Breast epithelium (tissue), 4 donors: ENCODE measurements around the gene EZH1. TPM values are rescaled to one million over a fixed set of nuclear protein-coding genes. Genes with fewer than 3 reads are reported as not detected.

ENCODE experiments used
- DNase-seq, 2 donors: peaks; one replicate each; pipeline ENCODE4 v3.0.0-alpha.2; 2019; ENCODE audit warnings: low spot score in 2 of 2
- H3K27ac ChIP-seq, 2 donors: fragments of 200-600 bp; sonication (generic) in 1 of 2; one replicate each; pipeline ENCODE4 v1.5.1; 2016 to 2019; ENCODE audit warnings: mild to moderate bottlenecking in 1 of 2
- H3K27me3 ChIP-seq, 2 donors: fragments of 200-600 bp; sonication (generic) in 1 of 2; one replicate each; pipeline versions ENCODE4 v1.5.1 to v1.6.0; 2017 to 2019; ENCODE audit warnings: control low read depth in 1 of 2, mild to moderate bottlenecking in 1 of 2
- H3K36me3 ChIP-seq: fragments of 200-600 bp; one replicate; pipeline ENCODE4 v1.5.1; 2019
- H3K4me1 ChIP-seq, 2 donors: fragments of 200-600 bp; sonication (generic); one replicate each; pipeline ENCODE4 v1.5.1; 2016 to 2019; ENCODE audit warnings: control low read depth in 1 of 2
- H3K4me3 ChIP-seq, 3 donors: fragments of 200-600 bp; sonication (generic); 1 replicate in 2 of 3; 2 replicates in 1 of 3; pipeline ENCODE4 v1.5.1; 2016 to 2019; ENCODE audit warnings: mild to moderate bottlenecking in 3 of 3, moderate library complexity in 2 of 3
- H3K9me3 ChIP-seq, 2 donors: fragments of 200-600 bp; sonication (generic) in 1 of 2; one replicate each; pipeline ENCODE4 v1.5.1; 2016 to 2019; ENCODE audit warnings: control low read depth in 1 of 2
- POLR2A ChIP-seq: fragments of 450-650 bp; IDR thresholded peaks from one replicate; pipeline ENCODE4 v1.6.1; 2016; ENCODE audit warnings: antibody characterized with exemption, mild to moderate bottlenecking, moderate library complexity
- POLR2AphosphoS5 ChIP-seq, 3 donors: sonication (generic); formaldehyde crosslinking; IDR thresholded peaks; one replicate each; pipeline ENCODE4 v1.6.1; 2017; ENCODE audit warnings: antibody characterized with exemption in 3 of 3
- intact Hi-C: fragments of 100-400 bp; cut with DNase I; formaldehyde crosslinking; loops from one replicate; pipeline ENCODE4 v1.15.1; 2023; ENCODE audit warnings: low total_unique reads
- total RNA-seq, 3 donors: library from RNA; depleted of rRNA; stranded (reverse); fragments of >200 nt; gene quantifications; one replicate each; pipeline ENCODE4 v1.1.0, GENCODE V29; 2016
- TF ChIP-seq, protein P1 (sequence below), 3 donors: fragments of 450-650 bp; IDR thresholded peaks; one replicate each; pipeline ENCODE4 v1.5.1; 2016 to 2017; ENCODE audit warnings: antibody characterized with exemption in 3 of 3, mild to moderate bottlenecking in 3 of 3, moderate library complexity in 3 of 3

The EZH1 gene
- 10 to 100 TPM; 50.8 to 91.1 (median 70.1) TPM for total RNA-seq

DNA sequence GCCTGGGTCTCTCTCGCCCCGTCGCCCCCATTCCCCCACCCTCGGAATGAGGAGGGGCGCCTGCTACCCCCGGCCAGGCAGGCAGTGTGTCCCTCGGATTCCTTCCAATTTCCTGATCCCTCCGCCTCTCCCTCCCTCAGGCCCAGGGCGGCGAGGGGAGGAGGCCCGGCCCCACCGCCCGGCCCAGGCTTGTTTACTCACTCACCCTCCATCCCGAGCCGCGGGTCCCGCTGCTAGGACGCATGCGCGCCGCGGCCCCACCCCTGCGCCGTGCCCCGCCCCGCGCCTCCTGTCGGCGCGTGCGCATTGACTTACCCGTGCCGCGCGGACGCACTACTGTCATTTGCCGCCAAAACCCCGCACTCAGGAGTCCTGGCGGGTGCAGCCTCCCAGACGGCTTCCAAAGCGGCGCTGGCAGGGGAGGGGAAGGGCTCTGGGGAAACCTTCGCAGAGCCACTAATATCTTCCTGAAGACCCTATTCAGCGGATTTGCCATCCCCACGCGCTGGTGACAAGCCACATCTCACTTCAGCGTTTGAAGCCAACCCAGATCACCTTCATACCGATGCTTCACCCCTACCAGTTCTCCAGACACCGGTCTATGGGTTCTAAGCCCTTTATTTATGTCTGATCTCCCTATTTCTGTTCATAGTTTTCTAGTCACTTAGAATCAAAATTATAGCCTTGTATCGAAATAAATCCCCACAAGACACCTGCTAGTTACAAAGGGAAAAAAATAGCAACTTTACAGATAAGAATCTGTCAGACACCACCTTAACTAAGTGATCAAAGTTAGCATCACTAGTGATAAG, at the start of gene EZH1:
EZH1 (minus strand) TSS at position 235 of the 812 bp plus-strand sequence. CDS start 16,099 bp downstream, outside the sequence.
- H3K36me3 ChIP-seq = no peaks in the 10 kb centered on the region
- H3K9me3 ChIP-seq = no peaks in the 10 kb centered on the region
- TF ChIP-seq, protein P1, sequence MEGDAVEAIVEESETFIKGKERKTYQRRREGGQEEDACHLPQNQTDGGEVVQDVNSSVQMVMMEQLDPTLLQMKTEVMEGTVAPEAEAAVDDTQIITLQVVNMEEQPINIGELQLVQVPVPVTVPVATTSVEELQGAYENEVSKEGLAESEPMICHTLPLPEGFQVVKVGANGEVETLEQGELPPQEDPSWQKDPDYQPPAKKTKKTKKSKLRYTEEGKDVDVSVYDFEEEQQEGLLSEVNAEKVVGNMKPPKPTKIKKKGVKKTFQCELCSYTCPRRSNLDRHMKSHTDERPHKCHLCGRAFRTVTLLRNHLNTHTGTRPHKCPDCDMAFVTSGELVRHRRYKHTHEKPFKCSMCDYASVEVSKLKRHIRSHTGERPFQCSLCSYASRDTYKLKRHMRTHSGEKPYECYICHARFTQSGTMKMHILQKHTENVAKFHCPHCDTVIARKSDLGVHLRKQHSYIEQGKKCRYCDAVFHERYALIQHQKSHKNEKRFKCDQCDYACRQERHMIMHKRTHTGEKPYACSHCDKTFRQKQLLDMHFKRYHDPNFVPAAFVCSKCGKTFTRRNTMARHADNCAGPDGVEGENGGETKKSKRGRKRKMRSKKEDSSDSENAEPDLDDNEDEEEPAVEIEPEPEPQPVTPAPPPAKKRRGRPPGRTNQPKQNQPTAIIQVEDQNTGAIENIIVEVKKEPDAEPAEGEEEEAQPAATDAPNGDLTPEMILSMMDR (IDR thresholded peaks at IDR 0.05) = peak in 2 of 3 donors; percentile 32 to 42
- TF ChIP-seq POLR2AphosphoS5 (IDR thresholded peaks at IDR 0.05) (peak; percentile 82 to 96 (median 93)), POLR2A (peak; percentile 86)
- DNase-seq = peak; percentile 84 to 91
- H3K4me1 ChIP-seq = peaks cover 3 to 4% of the 10 kb centered on the region in 2 donors
- no peaks in the 10 kb centered on the region for H3K27me3 ChIP-seq
- H3K27ac ChIP-seq = peak within 1 kb of the TSS; percentile 96 to 97
- intact Hi-C loops = no loop called here
- H3K4me3 ChIP-seq = peak within 1 kb of the TSS; percentile 64 to 81 (median 79)

DNA sequence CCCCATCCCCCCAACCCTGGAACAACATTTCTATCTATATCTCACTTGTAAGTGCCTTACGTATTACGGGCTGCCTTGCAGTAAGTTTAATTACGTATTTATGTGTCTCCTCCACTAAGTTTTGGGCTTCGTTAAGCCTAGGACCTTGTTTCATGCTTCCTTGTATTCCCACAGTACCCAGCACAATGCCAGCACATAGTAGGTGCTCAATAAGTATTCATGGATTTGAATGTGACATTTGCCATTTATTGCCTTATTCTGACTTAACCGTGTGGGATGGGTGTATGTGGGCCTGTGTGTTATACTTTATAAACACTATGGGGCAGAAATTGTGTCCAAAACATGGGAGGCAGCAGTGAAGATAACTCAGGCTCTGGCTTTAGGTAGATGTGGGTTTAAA, 47.7 kb upstream of the EZH1 start:
- TF ChIP-seq POLR2AphosphoS5 (IDR thresholded peaks at IDR 0.05) (no peak), POLR2A (no peak)
- TF ChIP-seq, protein P1 (IDR thresholded peaks at IDR 0.05) = no peak
- Histone ChIP-seq H3K4me1 (peaks cover 3 to 8% of the 10 kb centered on the region in 2 donors), H3K27ac (no peak overlapping the region), H3K9me3 (no peaks in the 10 kb centered on the region), H3K27me3 (no peaks in the 10 kb centered on the region), H3K4me3 (no peak overlapping the region), H3K36me3 (no peaks in the 10 kb centered on the region)
- intact Hi-C loops = no loop called here
- no peak for DNase-seq

DNA sequence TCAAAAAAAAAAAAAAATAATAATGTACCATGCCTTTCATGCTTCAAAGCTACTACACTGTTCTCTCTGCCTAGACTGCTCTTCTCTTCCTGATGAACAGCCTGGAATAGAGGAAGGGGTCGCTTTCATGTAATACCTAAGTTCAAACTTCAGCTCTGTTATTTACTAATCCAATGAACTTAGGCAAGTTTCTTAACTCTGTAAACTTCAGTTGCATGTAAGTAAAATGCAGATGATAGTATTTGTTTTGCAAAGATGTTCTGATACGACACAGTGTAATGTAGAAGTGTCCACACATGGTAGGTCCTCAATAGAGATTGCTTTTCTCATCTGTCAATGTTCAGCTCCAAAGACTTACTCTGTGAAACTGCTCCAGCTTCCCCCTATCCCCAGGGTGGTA, 47.1 kb upstream of the EZH1 start:
- Histone ChIP-seq H3K36me3 (no peaks in the 10 kb centered on the region), H3K27me3 (no peaks in the 10 kb centered on the region), H3K4me3 (no peak overlapping the region), H3K27ac (no peak overlapping the region), H3K9me3 (no peaks in the 10 kb centered on the region), H3K4me1 (peaks cover 0 to 2% of the 10 kb centered on the region in 2 donors)
- DNase-seq = no peak
- TF ChIP-seq POLR2AphosphoS5 (IDR thresholded peaks at IDR 0.05) (no peak), POLR2A (no peak)
- TF ChIP-seq, protein P1 (IDR thresholded peaks at IDR 0.05) = no peak
- intact Hi-C loops = no loop called here

DNA sequence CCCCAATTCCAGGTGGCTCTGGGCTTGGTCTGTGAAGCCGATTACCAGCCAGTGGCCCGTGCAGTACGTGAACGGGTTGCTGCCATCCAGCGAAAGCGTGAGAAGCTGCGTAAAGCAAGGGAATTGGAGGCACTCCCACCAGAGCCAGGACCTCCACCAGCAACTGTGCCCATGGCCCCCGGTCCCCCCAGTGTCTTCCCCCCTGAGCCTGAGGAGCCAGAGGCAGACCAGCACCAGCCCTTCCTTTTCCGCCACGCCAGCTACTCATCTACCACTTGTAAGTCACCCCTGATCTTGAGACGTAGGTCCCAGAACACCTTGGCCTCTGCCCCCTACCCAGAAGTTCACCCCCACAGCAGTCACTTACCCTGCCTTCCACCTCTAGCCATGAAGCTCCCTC, 42.4 kb upstream of the EZH1 start:
- Histone ChIP-seq H3K9me3 (no peaks in the 10 kb centered on the region), H3K4me3 (no peak overlapping the region), H3K27me3 (peaks cover 0 to 31% of the 10 kb centered on the region in 2 donors), H3K27ac (no peak overlapping the region), H3K4me1 (no peaks in the 10 kb centered on the region), H3K36me3 (no peaks in the 10 kb centered on the region)
- intact Hi-C loops = no loop called here
- DNase-seq = no peak
- TF ChIP-seq, protein P1 (IDR thresholded peaks at IDR 0.05) = no peak
- no peak for TF ChIP-seq POLR2A
- no peak for TF ChIP-seq POLR2AphosphoS5 (IDR thresholded peaks at IDR 0.05)
